ENCODE measurements around the gene DTD2. TPM values are rescaled to one million over a fixed set of nuclear protein-coding genes. Genes with fewer than 3 reads are reported as not detected.
A peak's percentile ranks its signal among the peaks of the same experiment; 100 is the strongest.

The DTD2 gene
- total RNA-seq (2021; fragmentation: NEBNext Ultra II Directional; extraction: Animal tissue kit (Norgen Biotek cat#: 25700)) (19.5 and 24.4 TPM in 2 replicates), polyA plus RNA-seq (2011; rRNA removed) (12.0 and 18.2 TPM in 2 replicates), polyA minus RNA-seq (2011; rRNA and poly(A)+ RNA removed) (7.7 and 8.4 TPM in 2 replicates)
- 16.7 TPM for polyA plus RNA-seq (2011; cell fraction: cytosol; rRNA removed)
- 7.1 TPM for polyA plus RNA-seq (2011; cell fraction: nucleus; rRNA removed)
- 8.0 to 10.6 TPM (median 10.5 TPM) in 4 replicates for polyA plus RNA-seq (2012, experiment 1 of 2)
- polyA plus RNA-seq (2012, experiment 2 of 2): 5.8 TPM
- 12.8 TPM for polyA plus RNA-seq (2013, experiment 1 of 2)
- 13.8 TPM for polyA plus RNA-seq (2013, experiment 2 of 2)
- polyA minus RNA-seq (2011; cell fraction: cytosol; rRNA and poly(A)+ RNA removed): 11.0 TPM
- 14.8 TPM for polyA minus RNA-seq (2011; cell fraction: nucleus; rRNA and poly(A)+ RNA removed)
- long read RNA-seq, experiment 1, partial matches to known transcripts: 0 of 5 reads
- long read RNA-seq, experiment 1, other reads (novel, unspliced or antisense): 5 of 5 reads
- long read RNA-seq, experiment 2: 0 reads

DNA sequence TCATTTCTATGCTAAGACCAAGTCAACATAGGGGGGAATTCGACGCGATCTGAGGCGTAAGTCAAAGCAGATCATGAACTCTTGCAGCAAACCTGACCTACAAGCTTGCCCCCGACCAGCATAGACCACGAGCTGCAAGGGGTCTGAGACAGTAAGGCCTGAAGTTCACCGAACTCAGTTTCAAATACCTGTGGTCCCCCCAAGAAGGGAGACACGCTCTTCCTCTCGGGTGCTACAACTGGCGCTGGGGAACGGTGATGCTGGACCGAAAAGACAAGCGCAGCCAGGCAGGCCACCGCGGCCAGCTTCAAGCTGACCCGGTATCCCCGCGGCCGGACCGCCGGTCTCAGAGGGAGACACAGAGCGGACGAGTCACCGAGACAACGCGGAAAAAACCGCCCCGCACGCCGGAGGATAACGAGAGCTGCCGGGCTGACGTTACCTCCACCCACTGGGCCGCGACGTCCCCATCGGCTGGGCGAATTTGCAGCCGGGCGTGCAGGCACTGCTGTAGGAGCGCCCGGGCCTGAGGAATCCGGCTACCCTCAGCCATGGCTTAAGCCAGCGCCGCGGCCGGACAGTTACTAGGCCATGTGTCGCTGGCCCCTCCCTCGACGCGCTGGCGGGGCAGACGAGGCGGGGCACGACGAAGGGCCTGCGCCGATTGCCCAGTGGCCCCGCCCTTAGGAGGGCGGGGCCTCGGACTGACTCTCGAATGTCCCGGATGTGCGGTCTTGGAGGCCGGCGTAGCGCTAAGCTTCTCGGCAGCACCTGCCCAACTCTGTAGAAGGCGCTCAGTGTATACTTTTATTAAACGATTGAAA, at the start of gene DTD2:
Gene DTD2 (minus strand): TSS at position 666 of the 824 bp plus-strand sequence. CDS start 113 bp downstream, at position 553.
- Histone ChIP-seq H3K14ac (ENCODE audit: insufficient read length) (no peak within 1 kb of the TSS), H2BK15ac (ENCODE audit: low read length) (peak within 1 kb of the TSS; percentile 90), H3K23ac (ENCODE audit: insufficient read length) (no peak within 1 kb of the TSS), H3K23me2 (ENCODE audit: low read depth, low read length) (peaks cover 3% of the 10 kb centered on the region), H4K8ac (ENCODE audit: extremely low read depth, insufficient read depth, low read length) (peak within 1 kb of the TSS; percentile 95; the same call in 1 of the 2 replicates), H3K4me3 (ENCODE audit: extremely low read depth in 1 of 4, insufficient read depth in 2 of 4, low read depth in 3 of 4, low read length in 4 of 4) (peak within 1 kb of the TSS; percentile 64 to 92 (median 84)), H3K4ac (replicated peaks; ENCODE audit: insufficient read length, low read depth, low read length) (peak within 1 kb of the TSS; percentile 6), H2BK12ac (ENCODE audit: low read depth, low read length) (0 out of 2 replicates have a peak within 1 kb of the TSS, but pooled peaks have one; percentile 64), H3K4me1 (replicated peaks in 1 of 4; ENCODE audit: control insufficient read depth in 3 of 4, insufficient read depth in 4 of 4, low read length in 3 of 4) (peaks cover 0 to 5% (median 2%) of the 10 kb centered on the region in 4 experiments; a peak in 2 of 7 replicates), H4K91ac (replicated peaks; ENCODE audit: insufficient read length, low read length) (peak within 1 kb of the TSS; percentile 93), H3K18ac (ENCODE audit: extremely low read depth, low read length) (peak within 1 kb of the TSS; percentile 94), H2BK20ac (ENCODE audit: low read length) (no peak within 1 kb of the TSS), H3K27ac (ENCODE audit: low read depth, low read length) (peak within 1 kb of the TSS; percentile 84), H3K79me1 (ENCODE audit: low read depth, low read length) (no peaks in the 10 kb centered on the region), H3K27me3 (replicated peaks in 1 of 4; ENCODE audit: control insufficient read depth in 3 of 4, extremely low read depth in 1 of 4, insufficient read depth in 3 of 4, low read length in 3 of 4) (no peaks in the 10 kb centered on the region), H4K5ac (ENCODE audit: insufficient read length, low read depth, low read length) (peak within 1 kb of the TSS; percentile 90), H3K79me2 (ENCODE audit: control insufficient read depth in 1 of 2, insufficient read depth in 2 of 2, low read length in 2 of 2) (no peaks in the 10 kb centered on the region), H2AFZ (ENCODE audit: low read length) (peak within 1 kb of the TSS; percentile 82), H3K56ac (replicated peaks; ENCODE audit: insufficient read length, low read depth, low read length) (peak within 1 kb of the TSS; percentile 96), H2BK5ac (ENCODE audit: low read depth, low read length) (peak within 1 kb of the TSS; percentile 92), H4K20me1 (replicated peaks in 1 of 2; ENCODE audit: control insufficient read depth in 1 of 2, insufficient read depth in 2 of 2, low read length in 2 of 2) (no peaks in the 10 kb centered on the region), H2AK5ac (ENCODE audit: low read depth, low read length) (no peak within 1 kb of the TSS), H3K36me3 (ENCODE audit: control insufficient read depth in 2 of 4, insufficient read depth in 4 of 4, low read length in 3 of 4) (peaks cover 0 to 7% (median 2%) of the 10 kb centered on the region in 4 experiments; a peak in 3 of 8 replicates), H3K4me2 (ENCODE audit: insufficient read depth in 1 of 2, low read depth in 2 of 2, low read length in 2 of 2) (peak within 1 kb of the TSS; percentile 74 to 79), H3K9me3 (ENCODE audit: insufficient read depth in 2 of 2, low read depth in 1 of 2, low read length in 1 of 2) (no peaks in the 10 kb centered on the region; a peak in 1 of 4 replicates), H3K9ac (replicated peaks in 1 of 4; ENCODE audit: extremely low read depth in 1 of 4, low read depth in 3 of 4, low read length in 3 of 4) (peak within 1 kb of the TSS; percentile 87 to 97 (median 89)), H2BK120ac (replicated peaks; ENCODE audit: low read depth, low read length) (peak within 1 kb of the TSS; percentile 47)
- ChIA-PET CTCF (ENCODE audit: partially characterized antibody) (interaction anchor here (0.6 kb wide), 1 partner anchor 226 kb away, joined by 3 read pairs; no protein-coding TSS in a partner anchor), POLR2A (ENCODE audit: partially characterized antibody) (interaction anchor here (0.7 to 1.5 kb wide), 9 partner anchors 9 to 614 kb away, joined by 3 to 5 read pairs (median 3); partner anchors contain the start of genes AP4S1 and HEATR5A)
- no peak for FAIRE-seq
- WGBS, 2 experiments (ENCODE audit: extremely low coverage in 1 of 2, insufficient coverage in 1 of 2, insufficient read length in 1 of 2, insufficient replicate concordance in 2 of 2, low coverage in 1 of 2, low lambda C conversion rate in 2 of 2, missing lambda C conversion rate in 1 of 2): 7% methylated on average over 69 of the region's 70 CpGs; no CpG with 5 or more reads in 1 of the 2 experiments
- DNase-seq (ENCODE audit: low read depth in 1 of 2, low spot score in 2 of 2): peak; percentile 89 to 92
- no peak for TF ChIP-seq SUZ12 (IDR thresholded peaks at IDR 0.05; ENCODE audit: low read length)
- no peak for TF ChIP-seq GABPA (IDR thresholded peaks at IDR 0.05; ENCODE audit: borderline replicate concordance, insufficient read depth, low read length)
- no peak for TF ChIP-seq SIRT6 (IDR thresholded peaks at IDR 0.05; ENCODE audit: low read length)
- no peak for TF ChIP-seq CTBP2 (IDR thresholded peaks at IDR 0.05; ENCODE audit: borderline replicate concordance, insufficient read depth, insufficient read length, low read length)
- TF ChIP-seq POLR2AphosphoS5 (IDR thresholded peaks at IDR 0.05; ENCODE audit: low read depth, low read length): peak; percentile 84
- no peak for TF ChIP-seq HDAC6 (IDR thresholded peaks at IDR 0.05; ENCODE audit: low read depth, low read length)
- TF ChIP-seq, protein P1, sequence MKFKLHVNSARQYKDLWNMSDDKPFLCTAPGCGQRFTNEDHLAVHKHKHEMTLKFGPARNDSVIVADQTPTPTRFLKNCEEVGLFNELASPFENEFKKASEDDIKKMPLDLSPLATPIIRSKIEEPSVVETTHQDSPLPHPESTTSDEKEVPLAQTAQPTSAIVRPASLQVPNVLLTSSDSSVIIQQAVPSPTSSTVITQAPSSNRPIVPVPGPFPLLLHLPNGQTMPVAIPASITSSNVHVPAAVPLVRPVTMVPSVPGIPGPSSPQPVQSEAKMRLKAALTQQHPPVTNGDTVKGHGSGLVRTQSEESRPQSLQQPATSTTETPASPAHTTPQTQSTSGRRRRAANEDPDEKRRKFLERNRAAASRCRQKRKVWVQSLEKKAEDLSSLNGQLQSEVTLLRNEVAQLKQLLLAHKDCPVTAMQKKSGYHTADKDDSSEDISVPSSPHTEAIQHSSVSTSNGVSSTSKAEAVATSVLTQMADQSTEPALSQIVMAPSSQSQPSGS (IDR thresholded peaks at IDR 0.05; ENCODE audit: low read length): no peak
